ENCODE results near the gene UBR3. TPM values are rescaled to one million over a fixed set of nuclear protein-coding genes. Genes with fewer than 3 reads are reported as not detected.

Gene UBR3
- total and polyA plus RNA-seq, 2 experiments from 2014 or later = 10.7 to 28.0 TPM

DNA sequence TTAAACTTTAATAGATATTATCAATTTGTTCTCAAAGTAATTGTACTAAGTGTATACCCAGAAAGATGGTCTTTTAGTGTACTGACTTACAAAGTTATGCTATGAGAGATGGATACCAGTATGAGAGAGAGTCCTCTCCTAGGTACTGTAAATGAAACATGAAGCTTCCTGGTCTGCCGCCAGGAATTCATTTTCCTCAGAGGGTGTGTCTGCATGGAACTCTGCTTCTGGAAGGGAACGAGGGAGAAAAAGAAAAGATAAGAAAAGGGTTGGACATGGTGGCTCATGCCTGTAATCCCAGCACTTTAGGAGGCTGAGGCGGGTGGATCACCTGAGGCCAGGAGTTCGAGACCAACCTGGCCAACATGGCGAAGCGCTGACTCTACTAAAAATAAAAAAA lies 30.8 kb upstream of the UBR3 start:
- Mint-ChIP-seq H3K4me3 (no peak overlapping the region), H3K27me3 (ENCODE audit: insufficient read depth, low read depth, poor library complexity) (no peaks in the 10 kb centered on the region), H3K36me3 (ENCODE audit: low read depth) (peaks cover 11% of the 10 kb centered on the region; the same call in 2 of the 3 replicates), H3K9me3 (peaks cover 3% of the 10 kb centered on the region; the same call in 1 of the 3 replicates), H3K27ac (no peak overlapping the region), H3K4me1 (peaks cover 16% of the 10 kb centered on the region)
- peaks cover 14% of the 10 kb centered on the region for H3K4me1 ChIP-seq (ENCODE audit: insufficient read depth)
- H2AFZ ChIP-seq = no peak overlapping the region
- no peaks in the 10 kb centered on the region for H3K27me3 ChIP-seq (ENCODE audit: insufficient read depth)
- no peak overlapping the region for H3K4me2 ChIP-seq
- ATAC-seq = no peak
- H3F3A ChIP-seq (replicated peaks; ENCODE audit: low read depth) = 0 out of 2 replicates have a peak, but pooled peaks cover 3% of the 10 kb centered on the region
- H3K9me2 ChIP-seq (ENCODE audit: insufficient read depth) = no peaks in the 10 kb centered on the region
- TF ChIP-seq CREB1 (CRISPR knock-in tag; IDR thresholded peaks at IDR 0.05; ENCODE audit: low read depth) = no peak
- TF ChIP-seq, protein P1, sequence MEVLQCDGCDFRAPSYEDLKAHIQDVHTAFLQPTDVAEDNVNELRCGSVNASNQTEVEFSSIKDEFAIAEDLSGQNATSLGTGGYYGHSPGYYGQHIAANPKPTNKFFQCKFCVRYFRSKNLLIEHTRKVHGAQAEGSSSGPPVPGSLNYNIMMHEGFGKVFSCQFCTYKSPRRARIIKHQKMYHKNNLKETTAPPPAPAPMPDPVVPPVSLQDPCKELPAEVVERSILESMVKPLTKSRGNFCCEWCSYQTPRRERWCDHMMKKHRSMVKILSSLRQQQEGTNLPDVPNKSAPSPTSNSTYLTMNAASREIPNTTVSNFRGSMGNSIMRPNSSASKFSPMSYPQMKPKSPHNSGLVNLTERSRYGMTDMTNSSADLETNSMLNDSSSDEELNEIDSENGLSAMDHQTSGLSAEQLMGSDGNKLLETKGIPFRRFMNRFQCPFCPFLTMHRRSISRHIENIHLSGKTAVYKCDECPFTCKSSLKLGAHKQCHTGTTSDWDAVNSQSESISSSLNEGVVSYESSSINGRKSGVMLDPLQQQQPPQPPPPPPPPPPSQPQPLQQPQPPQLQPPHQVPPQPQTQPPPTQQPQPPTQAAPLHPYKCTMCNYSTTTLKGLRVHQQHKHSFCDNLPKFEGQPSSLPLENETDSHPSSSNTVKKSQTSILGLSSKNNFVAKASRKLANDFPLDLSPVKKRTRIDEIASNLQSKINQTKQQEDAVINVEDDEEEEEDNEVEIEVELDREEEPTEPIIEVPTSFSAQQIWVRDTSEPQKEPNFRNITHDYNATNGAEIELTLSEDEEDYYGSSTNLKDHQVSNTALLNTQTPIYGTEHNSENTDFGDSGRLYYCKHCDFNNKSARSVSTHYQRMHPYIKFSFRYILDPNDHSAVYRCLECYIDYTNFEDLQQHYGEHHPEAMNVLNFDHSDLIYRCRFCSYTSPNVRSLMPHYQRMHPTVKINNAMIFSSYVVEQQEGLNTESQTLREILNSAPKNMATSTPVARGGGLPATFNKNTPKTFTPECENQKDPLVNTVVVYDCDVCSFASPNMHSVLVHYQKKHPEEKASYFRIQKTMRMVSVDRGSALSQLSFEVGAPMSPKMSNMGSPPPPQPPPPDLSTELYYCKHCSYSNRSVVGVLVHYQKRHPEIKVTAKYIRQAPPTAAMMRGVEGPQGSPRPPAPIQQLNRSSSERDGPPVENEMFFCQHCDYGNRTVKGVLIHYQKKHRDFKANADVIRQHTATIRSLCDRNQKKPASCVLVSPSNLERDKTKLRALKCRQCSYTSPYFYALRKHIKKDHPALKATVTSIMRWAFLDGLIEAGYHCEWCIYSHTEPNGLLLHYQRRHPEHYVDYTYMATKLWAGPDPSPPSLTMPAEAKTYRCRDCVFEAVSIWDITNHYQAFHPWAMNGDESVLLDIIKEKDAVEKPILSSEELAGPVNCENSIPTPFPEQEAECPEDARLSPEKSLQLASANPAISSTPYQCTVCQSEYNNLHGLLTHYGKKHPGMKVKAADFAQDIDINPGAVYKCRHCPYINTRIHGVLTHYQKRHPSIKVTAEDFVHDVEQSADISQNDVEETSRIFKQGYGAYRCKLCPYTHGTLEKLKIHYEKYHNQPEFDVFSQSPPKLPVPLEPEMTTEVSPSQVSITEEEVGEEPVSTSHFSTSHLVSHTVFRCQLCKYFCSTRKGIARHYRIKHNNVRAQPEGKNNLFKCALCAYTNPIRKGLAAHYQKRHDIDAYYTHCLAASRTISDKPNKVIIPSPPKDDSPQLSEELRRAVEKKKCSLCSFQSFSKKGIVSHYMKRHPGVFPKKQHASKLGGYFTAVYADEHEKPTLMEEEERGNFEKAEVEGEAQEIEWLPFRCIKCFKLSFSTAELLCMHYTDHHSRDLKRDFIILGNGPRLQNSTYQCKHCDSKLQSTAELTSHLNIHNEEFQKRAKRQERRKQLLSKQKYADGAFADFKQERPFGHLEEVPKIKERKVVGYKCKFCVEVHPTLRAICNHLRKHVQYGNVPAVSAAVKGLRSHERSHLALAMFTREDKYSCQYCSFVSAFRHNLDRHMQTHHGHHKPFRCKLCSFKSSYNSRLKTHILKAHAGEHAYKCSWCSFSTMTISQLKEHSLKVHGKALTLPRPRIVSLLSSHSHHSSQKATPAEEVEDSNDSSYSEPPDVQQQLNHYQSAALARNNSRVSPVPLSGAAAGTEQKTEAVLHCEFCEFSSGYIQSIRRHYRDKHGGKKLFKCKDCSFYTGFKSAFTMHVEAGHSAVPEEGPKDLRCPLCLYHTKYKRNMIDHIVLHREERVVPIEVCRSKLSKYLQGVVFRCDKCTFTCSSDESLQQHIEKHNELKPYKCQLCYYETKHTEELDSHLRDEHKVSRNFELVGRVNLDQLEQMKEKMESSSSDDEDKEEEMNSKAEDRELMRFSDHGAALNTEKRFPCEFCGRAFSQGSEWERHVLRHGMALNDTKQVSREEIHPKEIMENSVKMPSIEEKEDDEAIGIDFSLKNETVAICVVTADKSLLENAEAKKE (CRISPR knock-in tag; IDR thresholded peaks at IDR 0.05) = no peak
- TF ChIP-seq STAT1 (IDR thresholded peaks at IDR 0.05; ENCODE audit: unreplicated experiment) = no peak
- no peak for TF ChIP-seq EZH2phosphoT487 (IDR thresholded peaks at IDR 0.05; ENCODE audit: unreplicated experiment)
- no peak for TF ChIP-seq NANOG (IDR thresholded peaks at IDR 0.05; ENCODE audit: borderline replicate concordance)
- TF ChIP-seq, protein P2, sequence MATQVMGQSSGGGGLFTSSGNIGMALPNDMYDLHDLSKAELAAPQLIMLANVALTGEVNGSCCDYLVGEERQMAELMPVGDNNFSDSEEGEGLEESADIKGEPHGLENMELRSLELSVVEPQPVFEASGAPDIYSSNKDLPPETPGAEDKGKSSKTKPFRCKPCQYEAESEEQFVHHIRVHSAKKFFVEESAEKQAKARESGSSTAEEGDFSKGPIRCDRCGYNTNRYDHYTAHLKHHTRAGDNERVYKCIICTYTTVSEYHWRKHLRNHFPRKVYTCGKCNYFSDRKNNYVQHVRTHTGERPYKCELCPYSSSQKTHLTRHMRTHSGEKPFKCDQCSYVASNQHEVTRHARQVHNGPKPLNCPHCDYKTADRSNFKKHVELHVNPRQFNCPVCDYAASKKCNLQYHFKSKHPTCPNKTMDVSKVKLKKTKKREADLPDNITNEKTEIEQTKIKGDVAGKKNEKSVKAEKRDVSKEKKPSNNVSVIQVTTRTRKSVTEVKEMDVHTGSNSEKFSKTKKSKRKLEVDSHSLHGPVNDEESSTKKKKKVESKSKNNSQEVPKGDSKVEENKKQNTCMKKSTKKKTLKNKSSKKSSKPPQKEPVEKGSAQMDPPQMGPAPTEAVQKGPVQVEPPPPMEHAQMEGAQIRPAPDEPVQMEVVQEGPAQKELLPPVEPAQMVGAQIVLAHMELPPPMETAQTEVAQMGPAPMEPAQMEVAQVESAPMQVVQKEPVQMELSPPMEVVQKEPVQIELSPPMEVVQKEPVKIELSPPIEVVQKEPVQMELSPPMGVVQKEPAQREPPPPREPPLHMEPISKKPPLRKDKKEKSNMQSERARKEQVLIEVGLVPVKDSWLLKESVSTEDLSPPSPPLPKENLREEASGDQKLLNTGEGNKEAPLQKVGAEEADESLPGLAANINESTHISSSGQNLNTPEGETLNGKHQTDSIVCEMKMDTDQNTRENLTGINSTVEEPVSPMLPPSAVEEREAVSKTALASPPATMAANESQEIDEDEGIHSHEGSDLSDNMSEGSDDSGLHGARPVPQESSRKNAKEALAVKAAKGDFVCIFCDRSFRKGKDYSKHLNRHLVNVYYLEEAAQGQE (IDR thresholded peaks at IDR 0.05; ENCODE audit: unreplicated experiment) = no peak
- TF ChIP-seq ZNF114 (CRISPR knock-in tag; IDR thresholded peaks at IDR 0.05) = no peak
- TF ChIP-seq, protein P3, sequence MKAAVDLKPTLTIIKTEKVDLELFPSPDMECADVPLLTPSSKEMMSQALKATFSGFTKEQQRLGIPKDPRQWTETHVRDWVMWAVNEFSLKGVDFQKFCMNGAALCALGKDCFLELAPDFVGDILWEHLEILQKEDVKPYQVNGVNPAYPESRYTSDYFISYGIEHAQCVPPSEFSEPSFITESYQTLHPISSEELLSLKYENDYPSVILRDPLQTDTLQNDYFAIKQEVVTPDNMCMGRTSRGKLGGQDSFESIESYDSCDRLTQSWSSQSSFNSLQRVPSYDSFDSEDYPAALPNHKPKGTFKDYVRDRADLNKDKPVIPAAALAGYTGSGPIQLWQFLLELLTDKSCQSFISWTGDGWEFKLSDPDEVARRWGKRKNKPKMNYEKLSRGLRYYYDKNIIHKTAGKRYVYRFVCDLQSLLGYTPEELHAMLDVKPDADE (IDR thresholded peaks at IDR 0.05) = no peak
- TF ChIP-seq EZH2 (IDR thresholded peaks at IDR 0.05; ENCODE audit: low read depth, unreplicated experiment) = no peak
- TF ChIP-seq, protein P4, sequence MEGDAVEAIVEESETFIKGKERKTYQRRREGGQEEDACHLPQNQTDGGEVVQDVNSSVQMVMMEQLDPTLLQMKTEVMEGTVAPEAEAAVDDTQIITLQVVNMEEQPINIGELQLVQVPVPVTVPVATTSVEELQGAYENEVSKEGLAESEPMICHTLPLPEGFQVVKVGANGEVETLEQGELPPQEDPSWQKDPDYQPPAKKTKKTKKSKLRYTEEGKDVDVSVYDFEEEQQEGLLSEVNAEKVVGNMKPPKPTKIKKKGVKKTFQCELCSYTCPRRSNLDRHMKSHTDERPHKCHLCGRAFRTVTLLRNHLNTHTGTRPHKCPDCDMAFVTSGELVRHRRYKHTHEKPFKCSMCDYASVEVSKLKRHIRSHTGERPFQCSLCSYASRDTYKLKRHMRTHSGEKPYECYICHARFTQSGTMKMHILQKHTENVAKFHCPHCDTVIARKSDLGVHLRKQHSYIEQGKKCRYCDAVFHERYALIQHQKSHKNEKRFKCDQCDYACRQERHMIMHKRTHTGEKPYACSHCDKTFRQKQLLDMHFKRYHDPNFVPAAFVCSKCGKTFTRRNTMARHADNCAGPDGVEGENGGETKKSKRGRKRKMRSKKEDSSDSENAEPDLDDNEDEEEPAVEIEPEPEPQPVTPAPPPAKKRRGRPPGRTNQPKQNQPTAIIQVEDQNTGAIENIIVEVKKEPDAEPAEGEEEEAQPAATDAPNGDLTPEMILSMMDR (conservative IDR thresholded peaks at IDR 0.05; ENCODE audit: low read depth in 2 of 2) = no peak
- no peak for TF ChIP-seq JUNB (IDR thresholded peaks at IDR 0.05; ENCODE audit: unreplicated experiment)
- no peak for TF ChIP-seq ZNF331 (CRISPR knock-in tag; IDR thresholded peaks at IDR 0.05; ENCODE audit: low read depth)
- no peak for TF ChIP-seq POLR2AphosphoS5 (IDR thresholded peaks at IDR 0.05; ENCODE audit: low read depth)
- H3K79me2 ChIP-seq (replicated peaks; ENCODE audit: insufficient read depth) = peaks cover 27% of the 10 kb centered on the region
- peaks cover 11% of the 10 kb centered on the region for H4K20me1 ChIP-seq (replicated peaks; ENCODE audit: insufficient read depth)
- no peak overlapping the region for H3K4me3 ChIP-seq
- no peak overlapping the region for H3K27ac ChIP-seq (ENCODE audit: low read depth)
- DNase-seq (ENCODE audit: low spot score) = no peak
- peaks cover 10% of the 10 kb centered on the region; the same call in 1 of the 2 replicates for H3K36me3 ChIP-seq (ENCODE audit: insufficient read depth)

Measured in GM23338 (cell line).